22Rv1 (cell line): ENCODE measurements around the gene SPATS2L.

Source experiments
- CTCF ChIP-seq: fragments of 450-650 bp; IDR thresholded peaks from 2 replicates; pipeline ENCODE4 v1.5.1; 2017; ENCODE audit warnings: mild to moderate bottlenecking
- ZFX ChIP-seq: fragments of 450-650 bp; IDR thresholded peaks from 2 replicates; pipeline ENCODE4 v1.6.1; 2017; ENCODE audit warnings: antibody characterized with exemption, borderline replicate concordance

- TF ChIP-seq CTCF = no peak
- no peak for TF ChIP-seq ZFX
Measured at GRCh38 chr2:200349868-200350267, 43.4 kb downstream of the SPATS2L start.
